Astrocyte of the spinal cord (primary cell): ENCODE measurements around the gene SDR42E2.
"Not testable (repeated sequence)": the region's sequence is repeated elsewhere in the genome, so short reads cannot be mapped to it uniquely, and the experiment has no call there.

Experiments used
- DNase-seq: peaks from one replicate; pipeline ENCODE4 v3.0.0; 2011; ENCODE audit warnings: low read depth, low spot score
- H3K4me3 ChIP-seq: 2 replicates; pipeline ENCODE4 v1.5.1; 2011; ENCODE audit warnings: low read depth, mild to moderate bottlenecking, low read length, moderate library complexity
- CTCF ChIP-seq: IDR thresholded peaks from 2 replicates; pipeline ENCODE4 v1.5.1; 2012; ENCODE audit warnings: low read depth, mild to moderate bottlenecking, low read length, inconsistent platforms
- in situ Hi-C: cut with HindIII; loops from 2 replicates; pipeline ENCODE4 v1.10.0; 2017; ENCODE audit warnings: low sequenced_read_pairs

SDR42E2 gene

GRCh38 chr16:22195445-22195694, 33.1 kb downstream of the SDR42E2 start:
- DNase-seq, result no peak
- in situ Hi-C loops, result no loop called here
- TF ChIP-seq CTCF, result no peak

GRCh38 chr16:22195695-22196558, 33.6 kb downstream of the SDR42E2 start:
- H3K4me3 ChIP-seq, result peak overlapping the region; percentile 60
- in situ Hi-C loops, result no loop called here
- DNase-seq, result peak; percentile 91
- TF ChIP-seq CTCF, result peak; percentile 90

More at GRCh38 chr16:22195445-22195694, 33.1 kb downstream of the SDR42E2 start:
- no peak overlapping the region for H3K4me3 ChIP-seq

- in situ Hi-C loops, DNase-seq, H3K4me3 ChIP-seq: not testable (repeated sequence)
These were observed 34.4 kb downstream of the SDR42E2 start for GRCh38 chr16:22196559-22197168.

GRCh38 chr16:22198547-22199293, 36.4 kb downstream of the SDR42E2 start:
- TF ChIP-seq CTCF, result peak; percentile 6
- in situ Hi-C loops, result no loop called here
- H3K4me3 ChIP-seq, result no peak overlapping the region
- DNase-seq, result no peak

GRCh38 chr16:22202261-22202637, 39.9 kb downstream of the SDR42E2 start:
- H3K4me3 ChIP-seq, result no peak overlapping the region
- DNase-seq, result no peak
- in situ Hi-C loops, result no loop called here
- no peak for TF ChIP-seq CTCF

GRCh38 chr16:22203091-22203490, 40.8 kb downstream of the SDR42E2 start:
- no peak for DNase-seq
- TF ChIP-seq CTCF, result no peak
- in situ Hi-C loops, result no loop called here
- H3K4me3 ChIP-seq, result no peak overlapping the region
